A549 (cell line): ENCODE results near the gene IRX5. TPM values are rescaled to one million over a fixed set of nuclear protein-coding genes. Genes with fewer than 3 reads are reported as not detected.
A peak's percentile ranks its signal among the peaks of the same experiment; 100 is the strongest.

Experiments
- ATAC-seq, 2 experiments: fragments of 200-7000 bp in 1 of 2; fragments of >200 bp in 1 of 2; cut with Nextera tagmentation in 1 of 2; cut with Tn5 transposase in 1 of 2; 3 replicates each; pipeline versions ENCODE4 v1.8.0 to v1.9.1; 2018 to 2020; ENCODE audit warnings: mild to moderate bottlenecking in 1 of 2, moderate library complexity in 1 of 2
- CTCF ChIA-PET: fragments of 300-600 bp; sonication (Branson Sonifier 250); formaldehyde crosslinking; extraction: SDS; loops from one replicate; lab custom pipeline; 2021; ENCODE audit warnings: antibody characterized with exemption, inconsistent platforms; lab: Yijun Ruan, JAX
- POLR2A ChIA-PET: fragments of 350-600 bp; formaldehyde crosslinking; extraction: SDS; loops from one replicate; lab custom pipeline; 2021; ENCODE audit warnings: antibody characterized with exemption, inconsistent platforms; lab: Yijun Ruan, JAX
- DNase-seq, 2 experiments: peaks; one replicate each; pipeline versions ENCODE4 v3.0.0 to v3.0.0-alpha.2; 2011 to 2016; ENCODE audit warnings: low read depth in 1 of 2, low spot score in 1 of 2
- FAIRE-seq: peaks from 2 replicates; lab custom pipeline; 2011; peaks lifted over from hg19 to GRCh38; lab: Jason Lieb, UNC
- H3K27ac ChIP-seq, 2 experiments: fragments of >200 bp; sonication (Bioruptor Twin); formaldehyde crosslinking; 3 replicates each; pipeline ENCODE4 v1.5.1; 2016 to 2017
- H3K4me1 ChIP-seq: fragments of >200 bp; sonication (Bioruptor Twin); formaldehyde crosslinking; 3 replicates; pipeline ENCODE4 v1.6.1; 2016
- H3K4me2 ChIP-seq: fragments of >200 bp; sonication (Bioruptor Twin); formaldehyde crosslinking; 3 replicates; pipeline ENCODE4 v1.6.1; 2016
- H3K4me3 ChIP-seq: fragments of >200 bp; sonication (Bioruptor Twin); formaldehyde crosslinking; 3 replicates; pipeline ENCODE4 v1.5.1; 2016
- H3K9me3 ChIP-seq: fragments of >200 bp; sonication (Bioruptor Twin); formaldehyde crosslinking; 3 replicates; pipeline ENCODE4 v1.6.1; 2016
- ATOH8 ChIP-seq: fragments of 250-450 bp; sonication (Bioruptor Pico); IDR thresholded peaks from 2 replicates; pipeline ENCODE4 v1.5.0; 2020; ENCODE audit warnings: low read depth, mild to moderate bottlenecking, moderate library complexity
- BHLHE40 ChIP-seq: IDR thresholded peaks from 2 replicates; pipeline ENCODE4 v1.6.1; 2012; ENCODE audit warnings: low read depth, low read length, inconsistent platforms
- CBX8 ChIP-seq: fragments of 200-600 bp; sonication (generic); IDR thresholded peaks from 2 replicates; pipeline ENCODE4 v1.6.1; 2016
- E2F6 ChIP-seq: IDR thresholded peaks from 2 replicates; pipeline ENCODE4 v1.6.1; 2012; ENCODE audit warnings: low read depth, borderline replicate concordance
- EHF ChIP-seq: fragments of 250-450 bp; sonication (Bioruptor Pico); IDR thresholded peaks from 2 replicates; pipeline ENCODE4 v1.5.0; 2020; ENCODE audit warnings: mild to moderate bottlenecking
- FOXS1 ChIP-seq: fragments of 250-450 bp; sonication (Bioruptor Pico); IDR thresholded peaks from 2 replicates; pipeline ENCODE4 v1.5.0; 2020; ENCODE audit warnings: mild to moderate bottlenecking, moderate library complexity
- HES2 ChIP-seq: fragments of >200 bp; sonication (Bioruptor Twin); formaldehyde crosslinking; IDR thresholded peaks from 2 replicates; pipeline ENCODE4 v1.6.1; 2016
- HEYL ChIP-seq: fragments of 250-450 bp; sonication (Bioruptor Pico); IDR thresholded peaks from 2 replicates; pipeline ENCODE4 v1.8.0; 2021; ENCODE audit warnings: mild to moderate bottlenecking, moderate library complexity
- HOXB13 ChIP-seq: fragments of 250-450 bp; sonication (Bioruptor Pico); IDR thresholded peaks from 2 replicates; pipeline ENCODE4 v1.5.0; 2020; ENCODE audit warnings: low read depth, mild to moderate bottlenecking, moderate library complexity
- JUNB ChIP-seq: fragments of >200 bp; sonication (Bioruptor Twin); formaldehyde crosslinking; IDR thresholded peaks from 2 replicates; pipeline ENCODE4 v1.6.1; 2016
- KDM1A ChIP-seq: fragments of 200-600 bp; sonication (generic); IDR thresholded peaks from 2 replicates; pipeline ENCODE4 v1.6.1; 2016; ENCODE audit warnings: low read depth, mild to moderate bottlenecking
- KDM5A ChIP-seq: fragments of 200-600 bp; sonication (generic); IDR thresholded peaks from 2 replicates; pipeline ENCODE4 v1.6.1; 2016; ENCODE audit warnings: antibody characterized with exemption, mild to moderate bottlenecking
- MAFK ChIP-seq: fragments of 450-650 bp; IDR thresholded peaks from 2 replicates; pipeline ENCODE4 v1.6.1; 2014; ENCODE audit not compliant: partially characterized antibody
- MAX ChIP-seq: IDR thresholded peaks from 2 replicates; pipeline ENCODE4 v1.6.1; 2012
- MYC ChIP-seq: IDR thresholded peaks from 2 replicates; pipeline ENCODE4 v1.6.1; 2012; ENCODE audit warnings: mild to moderate bottlenecking, inconsistent platforms, low read length, improper control_type of control experiment, borderline replicate concordance
- POLR2AphosphoS2 ChIP-seq: conservative IDR thresholded peaks from 2 replicates; pipeline ENCODE4 v1.6.1; 2012; ENCODE audit warnings: low read length, improper control_type of control experiment, inconsistent platforms
- RAD21 ChIP-seq, 2 experiments: fragments of >200 bp in 1 of 2; sonication (Bioruptor Twin) in 1 of 2; formaldehyde crosslinking in 1 of 2; IDR thresholded peaks in 1 of 2; conservative IDR thresholded peaks in 1 of 2; 2 replicates in 1 of 2; 3 replicates in 1 of 2; pipeline ENCODE4 v1.6.1; 2012 to 2018; ENCODE audit warnings: inconsistent platforms in 1 of 2
- RARB ChIP-seq: fragments of 250-450 bp; sonication (Bioruptor Pico); IDR thresholded peaks from 2 replicates; pipeline ENCODE4 v1.8.0; 2021; ENCODE audit warnings: mild to moderate bottlenecking, moderate library complexity
- SREBF2 ChIP-seq: fragments of 450-650 bp; IDR thresholded peaks from 2 replicates; pipeline ENCODE4 v1.6.1; 2014; ENCODE audit warnings: mild to moderate bottlenecking, moderate library complexity
- TFCP2L1 ChIP-seq: fragments of 250-450 bp; sonication (Bioruptor Pico); IDR thresholded peaks from 2 replicates; pipeline ENCODE4 v1.5.0; 2021; ENCODE audit warnings: mild to moderate bottlenecking
- TP53 ChIP-seq: fragments of 250-450 bp; sonication (Bioruptor Pico); IDR thresholded peaks from 2 replicates; pipeline ENCODE4 v1.5.0; 2021; ENCODE audit warnings: mild to moderate bottlenecking, moderate library complexity
- ZFP36 ChIP-seq: fragments of 450-650 bp; IDR thresholded peaks from 2 replicates; pipeline ENCODE4 v1.6.1; 2014; ENCODE audit warnings: borderline replicate concordance; ENCODE audit not compliant: partially characterized antibody
- ZNF302 ChIP-seq: fragments of 250-450 bp; sonication (Bioruptor Pico); IDR thresholded peaks from 2 replicates; pipeline ENCODE4 v1.9.0; 2021; ENCODE audit warnings: inconsistent platforms, mild to moderate bottlenecking, moderate library complexity
- WGBS: methylation state at CpG from one replicate; pipeline ENCODE4 v1.1.6; 2017; ENCODE audit errors: missing lambda C conversion rate; 5-methylcytosine and 5-hydroxymethylcytosine counted together
- polyA plus RNA-seq, 4 experiments: library from polyadenylated mRNA; depleted of rRNA in 3 of 4; stranded (reverse); fragments of >200 nt; fragmentation: RNase III in 1 of 4; extraction: RNeasy Plus Mini Kit Qiagen cat#74134 plus additional on column Dnase treatment in 1 of 4; gene quantifications; 2 replicates in 3 of 4; 3 replicates in 1 of 4; pipeline ENCODE4 v1.2.3, GENCODE V29; 2011 to 2017
- TF ChIP-seq, protein P1 (sequence below): fragments of 250-450 bp; sonication (Bioruptor Pico); IDR thresholded peaks from 2 replicates; pipeline ENCODE4 v1.5.0; 2021; ENCODE audit warnings: mild to moderate bottlenecking, moderate library complexity, borderline replicate concordance

IRX5 gene
- polyA plus RNA-seq, 2 of the 4 experiments (the other 2 are of a cell fraction): 0.67 to 0.88 TPM

- ATAC-seq (no peak), FAIRE-seq (no peak), DNase-seq (no peak)
- H3K9me3 ChIP-seq: no peaks in the 10 kb centered on the region
- CTCF ChIA-PET: interaction anchor here (0.7 kb wide), 1 partner anchor 654 kb away, joined by 3 read pairs; no protein-coding TSS in a partner anchor
- WGBS: 74% methylated on average over 2 of the region's 2 CpGs
- H3K27ac ChIP-seq: no peak overlapping the region
- H3K4me1 ChIP-seq: 0 out of 3 replicates have a peak, but pooled peaks cover 4% of the 10 kb centered on the region
- H3K4me2 ChIP-seq: no peak overlapping the region
- POLR2A ChIA-PET: no interaction called here
- H3K4me3 ChIP-seq: no peak overlapping the region
- TF ChIP-seq RAD21 (conservative IDR thresholded peaks at IDR 0.05 in 1 of 2, IDR thresholded peaks at IDR 0.05 in 1 of 2) (peak in 1 of 2 experiments; percentile 33; a peak in 2 of 5 replicates), E2F6 (no peak)
These were observed 11.8 kb downstream of the IRX5 start for GRCh38 chr16:54942353-54942943.

DNA sequence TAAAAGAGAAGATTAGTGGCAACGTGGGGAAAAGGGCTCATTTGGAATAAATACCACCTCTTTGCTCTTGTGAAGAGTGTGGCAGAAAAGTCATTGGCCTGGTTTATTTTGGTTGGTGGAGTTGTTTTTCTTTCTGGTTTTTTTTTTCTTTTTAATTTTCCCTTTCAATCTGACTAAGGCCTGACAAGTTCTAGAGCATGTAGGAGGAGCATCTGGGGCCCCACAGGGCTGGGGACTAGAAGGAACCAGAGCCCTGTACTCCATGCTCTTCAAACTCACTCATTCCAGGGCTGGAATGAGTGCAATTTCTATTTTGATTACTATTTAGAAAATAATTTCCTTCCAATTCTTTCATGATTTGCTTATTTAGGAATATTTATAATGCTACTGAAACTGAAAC is 13.3 kb downstream of the IRX5 start:
- H3K9me3 ChIP-seq: 0 out of 3 replicates have a peak, but pooled peaks cover 3% of the 10 kb centered on the region
- ATAC-seq (no peak), DNase-seq (no peak), FAIRE-seq (no peak)
- ChIA-PET POLR2A (no interaction called here), CTCF (no interaction called here)
- H3K4me2 ChIP-seq: no peak overlapping the region
- no peaks in the 10 kb centered on the region for H3K4me1 ChIP-seq
- WGBS: 25% methylated on average over 1 of the region's 1 CpG
- TF ChIP-seq HOXB13 (CRISPR knock-in tag) (no peak), FOXS1 (CRISPR knock-in tag) (no peak), MAX (no peak), RAD21 (conservative IDR thresholded peaks at IDR 0.05 in 1 of 2, IDR thresholded peaks at IDR 0.05 in 1 of 2) (no peak), MYC (no peak), JUNB (no peak), SREBF2 (no peak), CBX8 (no peak), MAFK (no peak), HES2 (no peak), KDM5A (no peak), ATOH8 (CRISPR knock-in tag) (no peak), ZFP36 (no peak), HEYL (CRISPR knock-in tag) (no peak), EHF (CRISPR knock-in tag) (no peak), ZNF302 (CRISPR knock-in tag) (no peak), TFCP2L1 (CRISPR knock-in tag) (no peak)
- TF ChIP-seq, protein P1, sequence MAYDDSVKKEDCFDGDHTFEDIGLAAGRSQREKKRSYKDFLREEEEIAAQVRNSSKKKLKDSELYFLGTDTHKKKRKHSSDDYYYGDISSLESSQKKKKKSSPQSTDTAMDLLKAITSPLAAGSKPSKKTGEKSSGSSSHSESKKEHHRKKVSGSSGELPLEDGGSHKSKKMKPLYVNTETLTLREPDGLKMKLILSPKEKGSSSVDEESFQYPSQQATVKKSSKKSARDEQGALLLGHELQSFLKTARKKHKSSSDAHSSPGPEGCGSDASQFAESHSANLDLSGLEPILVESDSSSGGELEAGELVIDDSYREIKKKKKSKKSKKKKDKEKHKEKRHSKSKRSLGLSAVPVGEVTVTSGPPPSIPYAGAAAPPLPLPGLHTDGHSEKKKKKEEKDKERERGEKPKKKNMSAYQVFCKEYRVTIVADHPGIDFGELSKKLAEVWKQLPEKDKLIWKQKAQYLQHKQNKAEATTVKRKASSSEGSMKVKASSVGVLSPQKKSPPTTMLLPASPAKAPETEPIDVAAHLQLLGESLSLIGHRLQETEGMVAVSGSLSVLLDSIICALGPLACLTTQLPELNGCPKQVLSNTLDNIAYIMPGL (CRISPR knock-in tag): no peak
- no peak overlapping the region for H3K27ac ChIP-seq
- H3K4me3 ChIP-seq: no peak overlapping the region

GRCh38 chr16:54945063-54945462 is 14.4 kb downstream of the IRX5 start:
- DNase-seq (no peak), FAIRE-seq (no peak), ATAC-seq (no peak)
- H3K9me3 ChIP-seq: peaks cover 6% of the 10 kb centered on the region; the same call in 1 of the 3 replicates
- ChIA-PET POLR2A (no interaction called here), CTCF (interaction anchor here (2.0 kb wide), 1 partner anchor 14 kb away, joined by 7 read pairs; the partner anchor contains the start of gene IRX5)
- no peak overlapping the region for H3K4me3 ChIP-seq
- WGBS: 50% methylated on average over 7 of the region's 7 CpGs
- H3K27ac ChIP-seq: no peak overlapping the region
- no peak overlapping the region for H3K4me2 ChIP-seq
- H3K4me1 ChIP-seq: no peaks in the 10 kb centered on the region
- no peak for TF ChIP-seq BHLHE40
- TF ChIP-seq ZFP36: no peak
- no peak for TF ChIP-seq HES2
- no peak for TF ChIP-seq TP53 (CRISPR knock-in tag)
- no peak for TF ChIP-seq RARB (CRISPR knock-in tag)
- TF ChIP-seq ATOH8 (CRISPR knock-in tag): no peak
- TF ChIP-seq RAD21 (conservative IDR thresholded peaks at IDR 0.05 in 1 of 2, IDR thresholded peaks at IDR 0.05 in 1 of 2): no peak
- no peak for TF ChIP-seq TFCP2L1 (CRISPR knock-in tag)
- no peak for TF ChIP-seq KDM1A
- no peak for TF ChIP-seq POLR2AphosphoS2
- TF ChIP-seq E2F6: no peak
